H9 (cell line): ENCODE data around the gene RIIAD1. TPM values are rescaled to one million over a fixed set of nuclear protein-coding genes. Genes with fewer than 3 reads are reported as not detected.

Source experiments
- DNase-seq: peaks from one replicate; pipeline ENCODE4 v3.0.0-alpha.2; 2017
- H2AFZ ChIP-seq: one replicate; pipeline ENCODE4 v1.6.1; 2013; ENCODE audit warnings: mild to moderate bottlenecking, low read length, control low read depth, moderate library complexity
- H2AK5ac ChIP-seq: 2 replicates; pipeline ENCODE4 v1.6.1; 2013; ENCODE audit warnings: low read length, control low read depth, mixed read lengths; ENCODE audit not compliant: insufficient read length
- H2BK120ac ChIP-seq: one replicate; pipeline ENCODE4 v1.6.1; 2013; ENCODE audit warnings: low read depth, mild to moderate bottlenecking, low read length, control low read depth, inconsistent platforms; ENCODE audit not compliant: poor library complexity, severe bottlenecking
- H2BK12ac ChIP-seq: 2 replicates; pipeline ENCODE4 v1.6.1; 2013; ENCODE audit warnings: low read length, control low read depth, mixed read lengths, low read depth; ENCODE audit not compliant: insufficient read length
- H2BK15ac ChIP-seq: 2 replicates; pipeline ENCODE4 v1.6.1; 2013; ENCODE audit warnings: low read depth, low read length, control low read depth
- H2BK20ac ChIP-seq: one replicate; pipeline ENCODE4 v1.6.1; 2013; ENCODE audit warnings: low read depth, mild to moderate bottlenecking, low read length, control low read depth, inconsistent platforms; ENCODE audit not compliant: poor library complexity, severe bottlenecking
- H2BK5ac ChIP-seq: 2 replicates; pipeline ENCODE4 v1.6.1; 2013; ENCODE audit warnings: low read length, control low read depth, mixed read lengths; ENCODE audit not compliant: insufficient read length
- H3K14ac ChIP-seq: 2 replicates; pipeline ENCODE4 v1.6.1; 2013; ENCODE audit warnings: low read length, control low read depth; ENCODE audit not compliant: insufficient read depth
- H3K18ac ChIP-seq: 2 replicates; pipeline ENCODE4 v1.6.1; 2013; ENCODE audit warnings: low read depth, mild to moderate bottlenecking, mixed read lengths, low read length, control low read depth; ENCODE audit not compliant: insufficient read length
- H3K23ac ChIP-seq: 2 replicates; pipeline ENCODE4 v1.6.1; 2013; ENCODE audit warnings: low read length, control low read depth, mixed read lengths, low read depth; ENCODE audit not compliant: insufficient read length
- H3K23me2 ChIP-seq: 2 replicates; pipeline ENCODE4 v1.6.1; 2013; ENCODE audit warnings: low read depth, mild to moderate bottlenecking, mixed read lengths, low read length, control low read depth; ENCODE audit not compliant: insufficient read length, poor library complexity, severe bottlenecking
- H3K27ac ChIP-seq: 2 replicates; pipeline ENCODE4 v1.5.1; 2013; ENCODE audit warnings: low read length, control low read depth, mixed read lengths, low read depth; ENCODE audit not compliant: insufficient read length
- H3K27me3 ChIP-seq: 2 replicates; pipeline ENCODE4 v1.6.1; 2013; ENCODE audit warnings: low read length, control low read depth, inconsistent platforms; ENCODE audit not compliant: insufficient read depth
- H3K4ac ChIP-seq: 2 replicates; pipeline ENCODE4 v1.6.1; 2013; ENCODE audit warnings: low read depth, mild to moderate bottlenecking, control low read depth, inconsistent platforms, low read length, moderate library complexity
- H3K4me1 ChIP-seq: 2 replicates; pipeline ENCODE4 v1.6.1; 2013; ENCODE audit warnings: low read length, control low read depth, inconsistent platforms; ENCODE audit not compliant: insufficient read depth
- H3K4me2 ChIP-seq: 2 replicates; pipeline ENCODE4 v1.6.1; 2013; ENCODE audit warnings: low read length, control low read depth, mixed read lengths; ENCODE audit not compliant: insufficient read length, insufficient read depth
- H3K56ac ChIP-seq: 2 replicates; pipeline ENCODE4 v1.6.1; 2013; ENCODE audit warnings: low read depth, mild to moderate bottlenecking, mixed read lengths, low read length, control low read depth; ENCODE audit not compliant: insufficient read length
- H3K79me1 ChIP-seq: 2 replicates; pipeline ENCODE4 v1.6.1; 2013; ENCODE audit warnings: low read depth, mild to moderate bottlenecking, moderate library complexity, low read length, control low read depth, inconsistent platforms; ENCODE audit not compliant: insufficient read depth, poor library complexity, severe bottlenecking
- H3K79me2 ChIP-seq: 2 replicates; pipeline ENCODE4 v1.6.1; 2013; ENCODE audit warnings: low read length, control low read depth, inconsistent platforms; ENCODE audit not compliant: insufficient read depth
- H3K9ac ChIP-seq: 2 replicates; pipeline ENCODE4 v1.6.1; 2013; ENCODE audit warnings: low read length, control low read depth, mixed read lengths; ENCODE audit not compliant: insufficient read length; ENCODE audit errors: extremely low read depth
- H3K9me3 ChIP-seq: one replicate; pipeline ENCODE4 v1.6.1; 2013; ENCODE audit warnings: low read depth, low read length, inconsistent platforms; ENCODE audit not compliant: control insufficient read depth
- H3T11ph ChIP-seq: one replicate; pipeline ENCODE4 v1.6.1; 2013; ENCODE audit warnings: mild to moderate bottlenecking, low read length, control low read depth, inconsistent platforms
- H4K20me1 ChIP-seq: one replicate; pipeline ENCODE4 v1.6.1; 2013; ENCODE audit not compliant: control insufficient read depth, insufficient read length, insufficient read depth
- H4K5ac ChIP-seq: 2 replicates; pipeline ENCODE4 v1.6.1; 2013; ENCODE audit warnings: low read depth, mild to moderate bottlenecking, mixed read lengths, low read length, control low read depth; ENCODE audit not compliant: insufficient read length
- H4K8ac ChIP-seq: replicated peaks from 2 replicates; pipeline ENCODE4 v1.6.1; 2013; ENCODE audit warnings: low read length, control low read depth, mixed read lengths, low read depth; ENCODE audit not compliant: insufficient read length
- H4K91ac ChIP-seq: 2 replicates; pipeline ENCODE4 v1.6.1; 2013; ENCODE audit warnings: low read depth, mild to moderate bottlenecking, moderate library complexity, mixed read lengths, low read length, control low read depth; ENCODE audit not compliant: insufficient read length
- H3K27ac Mint-ChIP-seq, 3 experiments: 2 replicates in 2 of 3; 3 replicates in 1 of 3; pipeline ENCODE4 v1.8.0; 2020 to 2021; ENCODE audit warnings: mixed read lengths in 3 of 3, mild to moderate bottlenecking in 1 of 3, moderate library complexity in 1 of 3
- H3K27me3 Mint-ChIP-seq: 2 replicates; pipeline ENCODE4 v1.8.0; 2021; ENCODE audit warnings: low read depth, mild to moderate bottlenecking, moderate library complexity, mixed read lengths
- H3K36me3 Mint-ChIP-seq, 3 experiments: 2 replicates in 2 of 3; 3 replicates in 1 of 3; pipeline ENCODE4 v1.8.0; 2020 to 2021; ENCODE audit warnings: low read depth in 3 of 3, mixed read lengths in 3 of 3; ENCODE audit not compliant: insufficient read depth in 1 of 3
- H3K4me1 Mint-ChIP-seq, 2 experiments: 2 replicates each; pipeline ENCODE4 v1.8.0; 2020; ENCODE audit warnings: mixed read lengths in 2 of 2
- H3K4me3 Mint-ChIP-seq, 2 experiments: 2 replicates in 1 of 2; 3 replicates in 1 of 2; pipeline ENCODE4 v1.8.0; 2020 to 2021; ENCODE audit warnings: mild to moderate bottlenecking in 2 of 2, mixed read lengths in 2 of 2, moderate library complexity in 1 of 2
- H3K9me3 Mint-ChIP-seq, 2 experiments: 2 replicates in 1 of 2; 3 replicates in 1 of 2; pipeline ENCODE4 v1.8.0; 2020; ENCODE audit warnings: mild to moderate bottlenecking in 2 of 2, mixed read lengths in 2 of 2, moderate library complexity in 1 of 2
- CTCF ChIP-seq: fragments of 200-600 bp; sonication (generic); conservative IDR thresholded peaks from 3 replicates; pipeline ENCODE4 v1.8.0; 2021; ENCODE audit warnings: antibody characterized with exemption, mild to moderate bottlenecking
- WGBS: extraction: QIAGEN DNeasy Blood & Tissue Kit; methylation state at CpG from one replicate; pipeline ENCODE4 v1.1.7; 2013; ENCODE audit warnings: missing lambda C conversion rate, low lambda C conversion rate, mixed read lengths; ENCODE audit not compliant: insufficient read length; ENCODE audit errors: extremely low coverage; 5-methylcytosine and 5-hydroxymethylcytosine counted together
- total RNA-seq: library from RNA; stranded (reverse); gene quantifications from 2 replicates; pipeline ENCODE4 v1.2.1, GENCODE V29; 2021

Gene RIIAD1
- total RNA-seq, 1 experiment from 2014 or later, result 1.4 TPM

GRCh38 chr1:151705146-151705545 is 16.2 kb upstream of the RIIAD1 start:
- no peak for TF ChIP-seq CTCF
- H3K56ac ChIP-seq, result no peak overlapping the region
- H3T11ph ChIP-seq, result no peak overlapping the region
- H3K4ac ChIP-seq, result no peak overlapping the region
- H3K4me2 ChIP-seq, result no peak overlapping the region
- no peak overlapping the region for H3K27ac ChIP-seq
- H2BK120ac ChIP-seq, result no peak overlapping the region
- H4K8ac ChIP-seq, result no peak overlapping the region
- no peak overlapping the region for H2AFZ ChIP-seq
- H4K20me1 ChIP-seq, result no peaks in the 10 kb centered on the region
- Mint-ChIP-seq H3K27me3 (no peaks in the 10 kb centered on the region), H3K27ac (no peak overlapping the region), H3K9me3 (no peaks in the 10 kb centered on the region), H3K36me3 (peaks cover 0 to 11% (median 9%) of the 10 kb centered on the region in 3 experiments; a peak in 6 of 7 replicates), H3K4me3 (no peak overlapping the region), H3K4me1 (peaks cover 4 to 14% of the 10 kb centered on the region in 2 experiments; a peak in 3 of 4 replicates)
- WGBS, result no CpG with 5 or more reads among the region's 7 CpGs
- H2BK15ac ChIP-seq, result no peak overlapping the region
- no peak overlapping the region for H2AK5ac ChIP-seq
- no peak overlapping the region for H2BK5ac ChIP-seq
- no peak overlapping the region for H2BK12ac ChIP-seq
- no peaks in the 10 kb centered on the region for H3K79me1 ChIP-seq
- no peak for DNase-seq
- no peaks in the 10 kb centered on the region for H3K27me3 ChIP-seq
- H3K14ac ChIP-seq, result no peak overlapping the region
- no peaks in the 10 kb centered on the region for H3K79me2 ChIP-seq
- no peaks in the 10 kb centered on the region for H3K9me3 ChIP-seq
- no peak overlapping the region for H3K18ac ChIP-seq
- H3K23ac ChIP-seq, result no peak overlapping the region
- H3K23me2 ChIP-seq, result no peaks in the 10 kb centered on the region
- H2BK20ac ChIP-seq, result no peak overlapping the region
- H4K91ac ChIP-seq, result no peak overlapping the region
- no peaks in the 10 kb centered on the region for H3K4me1 ChIP-seq
- no peak overlapping the region for H3K9ac ChIP-seq
- no peak overlapping the region for H4K5ac ChIP-seq
